Measurements from ENCODE around the gene DMRT1.
"Not testable (repeated sequence)": the region's sequence is repeated elsewhere in the genome, so short reads cannot be mapped to it uniquely, and the experiment has no call there.

DMRT1 gene

DNA sequence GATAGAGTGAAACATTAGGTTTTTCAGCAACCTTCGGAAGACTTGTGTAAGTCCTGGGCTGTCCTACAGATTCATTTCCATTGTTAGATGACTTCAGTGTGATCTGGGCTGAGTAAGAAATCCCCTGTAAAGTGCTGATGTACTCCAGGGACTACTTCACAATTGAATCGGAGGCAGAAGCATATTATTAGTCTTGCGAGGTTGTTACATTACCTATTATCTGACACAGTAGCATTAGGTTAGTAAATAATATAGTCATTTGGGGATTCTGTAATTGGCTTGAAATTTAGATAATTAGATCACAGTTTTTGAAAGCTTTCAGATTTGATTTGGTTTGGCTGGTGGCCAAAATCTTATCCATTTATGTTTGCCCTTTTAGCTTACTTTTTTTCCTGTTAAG, 62.4 kb downstream of the DMRT1 start:
- Histone ChIP-seq H3K4me3 (no peak overlapping the region), H3K27ac (no peak overlapping the region)
- TF ChIP-seq CTCF (IDR thresholded peaks at IDR 0.05), result no peak
- DNase-seq (ENCODE audit: low spot score), result no peak

DNA sequence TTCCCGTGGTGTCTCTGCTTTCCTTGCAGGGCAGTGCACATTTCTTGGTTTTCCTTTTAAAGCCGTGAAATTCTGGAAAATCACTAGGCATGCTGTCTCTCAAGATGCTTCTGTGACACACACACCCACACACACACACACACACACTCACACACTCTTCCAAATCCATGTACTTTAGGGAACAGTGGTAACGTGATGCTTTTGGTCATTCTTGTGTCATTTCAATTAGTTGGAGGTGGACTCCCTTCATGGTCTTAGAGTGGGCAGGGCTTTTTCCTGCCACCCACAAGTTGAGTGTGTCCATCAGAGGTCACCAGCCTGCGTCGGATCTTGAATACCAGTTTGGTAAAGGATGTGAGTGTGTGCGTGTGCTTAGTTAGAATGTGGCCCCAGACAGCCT, 64.4 kb downstream of the DMRT1 start:
- no peak for DNase-seq (ENCODE audit: low spot score)
- TF ChIP-seq CTCF (IDR thresholded peaks at IDR 0.05), result no peak
- Histone ChIP-seq H3K27ac (no peak overlapping the region), H3K4me3 (no peak overlapping the region)

DNA sequence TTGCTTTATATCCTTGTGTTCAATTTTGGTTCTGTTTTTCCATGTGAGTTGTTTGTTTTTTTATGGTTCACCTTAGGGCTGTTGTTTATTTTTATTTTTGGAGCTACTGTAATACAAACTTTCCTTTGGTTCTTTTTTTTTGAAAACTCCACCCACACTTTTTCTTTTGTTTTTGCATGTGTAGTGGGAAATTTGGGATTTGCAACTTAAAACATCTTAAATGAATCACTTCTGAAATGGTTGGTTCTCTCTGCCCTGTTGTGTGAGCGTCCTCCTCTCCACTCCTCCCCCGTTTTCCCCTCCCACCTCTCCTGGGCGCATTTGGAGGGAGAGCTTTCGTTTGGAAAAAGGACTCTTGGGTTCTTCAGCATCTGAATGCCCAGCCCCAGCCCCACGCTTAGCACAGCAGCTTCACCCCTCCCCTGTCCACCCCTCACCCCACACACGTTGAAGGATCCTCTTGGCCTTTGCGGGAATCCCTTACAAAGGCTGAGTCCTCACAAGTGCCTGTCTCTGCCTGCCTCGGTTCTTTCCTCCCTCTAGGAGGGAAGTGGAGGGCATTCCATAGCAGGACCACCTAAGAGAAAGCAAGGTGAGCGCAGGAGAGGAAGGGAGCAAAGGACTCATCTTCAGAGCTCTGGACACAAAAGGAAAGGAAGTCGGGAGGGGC, 67.2 kb downstream of the DMRT1 start:
- DNase-seq (ENCODE audit: low spot score), result no peak
- no peak for TF ChIP-seq CTCF (IDR thresholded peaks at IDR 0.05)
- Histone ChIP-seq H3K4me3 (no peak overlapping the region), H3K27ac (no peak overlapping the region)

GRCh38 chr9:911005-911404, 69.5 kb downstream of the DMRT1 start:
- Histone ChIP-seq H3K4me3 (no peak overlapping the region), H3K27ac (no peak overlapping the region)
- TF ChIP-seq CTCF (IDR thresholded peaks at IDR 0.05), result no peak
- DNase-seq (ENCODE audit: low spot score), result no peak

GRCh38 chr9:912776-913175, 71.3 kb downstream of the DMRT1 start:
- no peak for DNase-seq (ENCODE audit: low spot score)
- no peak for TF ChIP-seq CTCF (IDR thresholded peaks at IDR 0.05)
- no peak overlapping the region for H3K4me3 ChIP-seq
- H3K27ac ChIP-seq, result no peak overlapping the region

- H3K27ac ChIP-seq; H3K4me3 ChIP-seq; DNase-seq (ENCODE audit: low spot score): not testable (repeated sequence)
These were observed 72.0 kb downstream of the DMRT1 start for GRCh38 chr9:913526-913925.

DNA sequence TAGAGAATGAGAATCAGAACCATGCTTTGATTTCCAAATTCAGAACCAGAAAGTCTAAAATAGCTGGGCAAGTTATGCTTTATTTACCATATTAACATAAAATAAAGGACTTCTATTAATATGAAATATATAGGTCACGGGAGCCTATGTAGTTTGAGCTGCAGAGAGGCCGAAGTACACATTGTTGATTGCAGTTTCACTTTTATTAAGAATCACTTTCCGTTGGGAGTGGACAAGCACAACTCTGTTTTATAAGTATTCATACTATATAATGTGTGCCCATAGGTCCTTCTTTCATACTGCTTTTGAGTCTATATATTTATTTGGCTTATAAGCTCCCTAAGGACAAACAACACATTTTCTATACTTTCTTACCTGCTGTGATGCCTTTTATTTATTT, 76.2 kb downstream of the DMRT1 start:
- no peak for TF ChIP-seq CTCF (IDR thresholded peaks at IDR 0.05)
- H3K27ac ChIP-seq, result no peak overlapping the region
- no peak overlapping the region for H3K4me3 ChIP-seq
- DNase-seq (ENCODE audit: low spot score), result no peak

GRCh38 chr9:920927-921326, 79.4 kb downstream of the DMRT1 start:
- no peak overlapping the region for H3K27ac ChIP-seq
- H3K4me3 ChIP-seq, result no peak overlapping the region
- DNase-seq (ENCODE audit: low spot score), result no peak
- no peak for TF ChIP-seq CTCF (IDR thresholded peaks at IDR 0.05)

All from coronary artery (tissue), 2 donors.